ENCODE data around the gene DNAH6. TPM values are rescaled to one million over a fixed set of nuclear protein-coding genes. Genes with fewer than 3 reads are reported as not detected.

DNAH6 gene
- total RNA-seq, 1 experiment from 2014 or later: 0.26 TPM

- H4K91ac ChIP-seq (ENCODE audit: insufficient read length, low read depth, low read length): no peak overlapping the region
- no CpG with 5 or more reads among the region's 5 CpGs for WGBS (ENCODE audit: extremely low coverage, insufficient read length, low lambda C conversion rate)
- no peak overlapping the region for H2AK5ac ChIP-seq (ENCODE audit: insufficient read length, low read length)
- no peak overlapping the region for H3K56ac ChIP-seq (ENCODE audit: insufficient read length, low read depth, low read length)
- H2BK12ac ChIP-seq (ENCODE audit: insufficient read length, low read depth, low read length): no peak overlapping the region
- no peaks in the 10 kb centered on the region for H3K9me3 ChIP-seq (ENCODE audit: control insufficient read depth, low read depth, low read length)
- H2AFZ ChIP-seq (ENCODE audit: low read length): no peak overlapping the region
- no peak overlapping the region for H3K9ac ChIP-seq (ENCODE audit: extremely low read depth, insufficient read length, low read length)
- H3K23me2 ChIP-seq (ENCODE audit: insufficient read length, low read depth, low read length, poor library complexity, severe bottlenecking): no peaks in the 10 kb centered on the region
- H4K5ac ChIP-seq (ENCODE audit: insufficient read length, low read depth, low read length): no peak overlapping the region
- H4K8ac ChIP-seq (replicated peaks; ENCODE audit: insufficient read length, low read depth, low read length): no peak overlapping the region
- no peak overlapping the region for H3K4me2 ChIP-seq (ENCODE audit: insufficient read depth, insufficient read length, low read length)
- Mint-ChIP-seq H3K9me3 (no peaks in the 10 kb centered on the region), H3K4me1 (peaks cover 0 to 2% of the 10 kb centered on the region in 2 experiments; a peak in 2 of 4 replicates), H3K4me3 (no peak overlapping the region), H3K36me3 (ENCODE audit: insufficient read depth in 1 of 3, low read depth in 3 of 3) (no peaks in the 10 kb centered on the region), H3K27ac (no peak overlapping the region), H3K27me3 (ENCODE audit: low read depth) (peaks cover 7% of the 10 kb centered on the region)
- H3K4me1 ChIP-seq (ENCODE audit: insufficient read depth, low read length): no peaks in the 10 kb centered on the region
- H4K20me1 ChIP-seq (ENCODE audit: control insufficient read depth, insufficient read depth, insufficient read length): no peaks in the 10 kb centered on the region
- H2BK20ac ChIP-seq (ENCODE audit: low read depth, low read length, poor library complexity, severe bottlenecking): no peak overlapping the region
- H3K27me3 ChIP-seq (ENCODE audit: insufficient read depth, low read length): no peaks in the 10 kb centered on the region; the same call in 1 of the 2 replicates
- H3K79me2 ChIP-seq (ENCODE audit: insufficient read depth, low read length): no peaks in the 10 kb centered on the region
- H3T11ph ChIP-seq (ENCODE audit: low read length): no peak overlapping the region
- H2BK120ac ChIP-seq (ENCODE audit: low read depth, low read length, poor library complexity, severe bottlenecking): no peak overlapping the region
- no peak overlapping the region for H3K23ac ChIP-seq (ENCODE audit: insufficient read length, low read depth, low read length)
- no peak overlapping the region for H2BK15ac ChIP-seq (ENCODE audit: low read depth, low read length)
- no peak for DNase-seq
- no peak overlapping the region for H2BK5ac ChIP-seq (ENCODE audit: insufficient read length, low read length)
- H3K14ac ChIP-seq (ENCODE audit: insufficient read depth, low read length): no peak overlapping the region
- H3K4ac ChIP-seq (ENCODE audit: low read depth, low read length): no peak overlapping the region
- no peaks in the 10 kb centered on the region for H3K79me1 ChIP-seq (ENCODE audit: insufficient read depth, low read depth, low read length, poor library complexity, severe bottlenecking)
- H3K27ac ChIP-seq (ENCODE audit: insufficient read length, low read depth, low read length): no peak overlapping the region
- no peak overlapping the region for H3K18ac ChIP-seq (ENCODE audit: insufficient read length, low read depth, low read length)
- no peak for TF ChIP-seq CTCF (conservative IDR thresholded peaks at IDR 0.05)
Observed at GRCh38 chr2:84631985-84632384, 115.7 kb downstream of the DNAH6 start.
